Measurements from ENCODE around the gene MCM6. TPM values are rescaled to one million over a fixed set of nuclear protein-coding genes. Genes with fewer than 3 reads are reported as not detected.
"Not testable (repeated sequence)": the region's sequence is repeated elsewhere in the genome, so short reads cannot be mapped to it uniquely, and the experiment has no call there.

The MCM6 gene
- total RNA-seq, 1 experiment from 2014 or later = 84.8 TPM

DNA sequence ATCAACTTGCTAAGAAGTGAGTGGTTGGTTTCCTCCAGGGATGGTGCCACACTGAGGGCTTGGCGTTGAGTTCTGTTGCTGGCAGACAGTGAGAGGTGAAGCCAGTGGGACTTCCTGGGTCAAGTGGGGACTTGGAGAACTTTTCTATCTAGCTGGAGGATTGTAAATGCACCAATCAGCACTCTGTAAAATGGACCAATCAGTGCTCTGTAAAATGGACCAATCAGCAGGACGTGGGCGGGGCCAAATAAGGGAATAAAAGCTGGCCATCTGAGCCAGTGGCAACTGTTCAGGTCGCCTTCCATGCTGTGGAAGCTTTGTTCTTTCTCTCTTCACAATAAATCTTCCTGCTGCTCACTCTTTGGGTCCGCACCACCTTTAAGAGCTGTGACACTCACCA is 12.3 kb upstream of the MCM6 start:
- POLR2A ChIA-PET; H3K27me3 ChIP-seq (ENCODE audit: insufficient read depth, low read length); H3K4me3 ChIP-seq (replicated peaks in 1 of 2; ENCODE audit: low read depth in 1 of 2, low read length in 2 of 2); H3K36me3 ChIP-seq (ENCODE audit: control insufficient read depth in 1 of 2, insufficient read depth in 2 of 2, low read length in 2 of 2); H3K27ac ChIP-seq (ENCODE audit: low read depth, low read length); H3K4me1 ChIP-seq (ENCODE audit: control insufficient read depth in 1 of 2, insufficient read depth in 2 of 2, low read length in 2 of 2); H4K20me1 ChIP-seq (ENCODE audit: insufficient read depth); H3K9me3 ChIP-seq (ENCODE audit: control insufficient read depth in 1 of 2, insufficient read depth in 1 of 2, low read depth in 1 of 2, low read length in 2 of 2); H3K4me2 ChIP-seq (ENCODE audit: low read length); DNase-seq (ENCODE audit: low read depth, low spot score); H3K9ac ChIP-seq (ENCODE audit: low read length); H3K9me2 ChIP-seq (ENCODE audit: insufficient read depth); ATAC-seq; intact Hi-C loops (cut with micrococcal nuclease); H3K79me2 ChIP-seq (ENCODE audit: insufficient read depth, low read length); RAD21 ChIA-PET (ENCODE audit: low non-redundant PET in 1 of 2, low total read pairs in 2 of 2, uncharacterized antibody in 2 of 2, unreplicated experiment in 2 of 2); CTCF ChIA-PET; BruUV-seq (replicated peaks); H2AFZ ChIP-seq (ENCODE audit: low read depth, low read length, poor library complexity, severe bottlenecking): not testable (repeated sequence)

DNA sequence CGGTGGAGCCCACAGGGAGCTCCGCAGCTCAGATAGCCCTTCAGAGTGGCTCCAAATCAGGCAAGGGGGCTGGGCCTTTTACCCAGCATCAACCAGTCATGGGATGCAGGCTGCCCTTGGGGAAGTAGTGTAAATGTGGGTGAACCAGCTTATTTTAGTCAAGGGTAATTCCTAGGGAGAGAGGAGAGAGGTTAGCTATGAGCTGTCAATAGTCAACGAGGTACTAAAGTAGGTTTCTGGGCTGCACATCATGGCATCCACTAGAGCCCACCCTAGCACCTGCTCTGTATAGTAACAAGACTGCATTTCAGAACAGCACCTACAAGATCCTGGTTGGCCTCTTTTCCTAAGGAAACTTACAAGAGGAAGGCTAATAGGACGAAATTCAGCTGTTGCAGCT is 9.5 kb upstream of the MCM6 start:
- no peak for ATAC-seq
- H3K9me2 ChIP-seq (ENCODE audit: insufficient read depth) = no peaks in the 10 kb centered on the region
- no peaks in the 10 kb centered on the region for H3K27me3 ChIP-seq (ENCODE audit: insufficient read depth, low read length)
- RAD21 ChIA-PET (ENCODE audit: low non-redundant PET in 1 of 2, low total read pairs in 2 of 2, uncharacterized antibody in 2 of 2, unreplicated experiment in 2 of 2) = no interaction called here
- H3K9ac ChIP-seq (ENCODE audit: low read length) = no peak overlapping the region
- no peaks in the 10 kb centered on the region for H3K79me2 ChIP-seq (ENCODE audit: insufficient read depth, low read length)
- no peak overlapping the region for H3K4me2 ChIP-seq (ENCODE audit: low read length)
- H2AFZ ChIP-seq (ENCODE audit: low read depth, low read length, poor library complexity, severe bottlenecking) = no peak overlapping the region
- H3K4me1 ChIP-seq (ENCODE audit: control insufficient read depth in 1 of 2, insufficient read depth in 2 of 2, low read length in 2 of 2) = no peaks in the 10 kb centered on the region
- TF ChIP-seq YY1 (IDR thresholded peaks at IDR 0.05; ENCODE audit: extremely low read depth, insufficient replicate concordance, low read depth, low read length) (no peak), SIN3A (IDR thresholded peaks at IDR 0.05; ENCODE audit: low read depth) (no peak), EZH2phosphoT487 (IDR thresholded peaks at IDR 0.05; ENCODE audit: borderline replicate concordance) (no peak), CEBPB (IDR thresholded peaks at IDR 0.05; ENCODE audit: low read depth) (no peak), ZFX (IDR thresholded peaks at IDR 0.05) (no peak), SRF (IDR thresholded peaks at IDR 0.05; ENCODE audit: low read depth) (no peak)
- TF ChIP-seq, protein P1, sequence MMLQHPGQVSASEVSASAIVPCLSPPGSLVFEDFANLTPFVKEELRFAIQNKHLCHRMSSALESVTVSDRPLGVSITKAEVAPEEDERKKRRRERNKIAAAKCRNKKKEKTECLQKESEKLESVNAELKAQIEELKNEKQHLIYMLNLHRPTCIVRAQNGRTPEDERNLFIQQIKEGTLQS (IDR thresholded peaks at IDR 0.05) = no peak
- TF ChIP-seq, protein P2, sequence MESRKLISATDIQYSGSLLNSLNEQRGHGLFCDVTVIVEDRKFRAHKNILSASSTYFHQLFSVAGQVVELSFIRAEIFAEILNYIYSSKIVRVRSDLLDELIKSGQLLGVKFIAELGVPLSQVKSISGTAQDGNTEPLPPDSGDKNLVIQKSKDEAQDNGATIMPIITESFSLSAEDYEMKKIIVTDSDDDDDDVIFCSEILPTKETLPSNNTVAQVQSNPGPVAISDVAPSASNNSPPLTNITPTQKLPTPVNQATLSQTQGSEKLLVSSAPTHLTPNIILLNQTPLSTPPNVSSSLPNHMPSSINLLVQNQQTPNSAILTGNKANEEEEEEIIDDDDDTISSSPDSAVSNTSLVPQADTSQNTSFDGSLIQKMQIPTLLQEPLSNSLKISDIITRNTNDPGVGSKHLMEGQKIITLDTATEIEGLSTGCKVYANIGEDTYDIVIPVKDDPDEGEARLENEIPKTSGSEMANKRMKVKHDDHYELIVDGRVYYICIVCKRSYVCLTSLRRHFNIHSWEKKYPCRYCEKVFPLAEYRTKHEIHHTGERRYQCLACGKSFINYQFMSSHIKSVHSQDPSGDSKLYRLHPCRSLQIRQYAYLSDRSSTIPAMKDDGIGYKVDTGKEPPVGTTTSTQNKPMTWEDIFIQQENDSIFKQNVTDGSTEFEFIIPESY (IDR thresholded peaks at IDR 0.05; ENCODE audit: extremely low read depth, insufficient replicate concordance, low read length) = no peak
- TF ChIP-seq, protein P3, sequence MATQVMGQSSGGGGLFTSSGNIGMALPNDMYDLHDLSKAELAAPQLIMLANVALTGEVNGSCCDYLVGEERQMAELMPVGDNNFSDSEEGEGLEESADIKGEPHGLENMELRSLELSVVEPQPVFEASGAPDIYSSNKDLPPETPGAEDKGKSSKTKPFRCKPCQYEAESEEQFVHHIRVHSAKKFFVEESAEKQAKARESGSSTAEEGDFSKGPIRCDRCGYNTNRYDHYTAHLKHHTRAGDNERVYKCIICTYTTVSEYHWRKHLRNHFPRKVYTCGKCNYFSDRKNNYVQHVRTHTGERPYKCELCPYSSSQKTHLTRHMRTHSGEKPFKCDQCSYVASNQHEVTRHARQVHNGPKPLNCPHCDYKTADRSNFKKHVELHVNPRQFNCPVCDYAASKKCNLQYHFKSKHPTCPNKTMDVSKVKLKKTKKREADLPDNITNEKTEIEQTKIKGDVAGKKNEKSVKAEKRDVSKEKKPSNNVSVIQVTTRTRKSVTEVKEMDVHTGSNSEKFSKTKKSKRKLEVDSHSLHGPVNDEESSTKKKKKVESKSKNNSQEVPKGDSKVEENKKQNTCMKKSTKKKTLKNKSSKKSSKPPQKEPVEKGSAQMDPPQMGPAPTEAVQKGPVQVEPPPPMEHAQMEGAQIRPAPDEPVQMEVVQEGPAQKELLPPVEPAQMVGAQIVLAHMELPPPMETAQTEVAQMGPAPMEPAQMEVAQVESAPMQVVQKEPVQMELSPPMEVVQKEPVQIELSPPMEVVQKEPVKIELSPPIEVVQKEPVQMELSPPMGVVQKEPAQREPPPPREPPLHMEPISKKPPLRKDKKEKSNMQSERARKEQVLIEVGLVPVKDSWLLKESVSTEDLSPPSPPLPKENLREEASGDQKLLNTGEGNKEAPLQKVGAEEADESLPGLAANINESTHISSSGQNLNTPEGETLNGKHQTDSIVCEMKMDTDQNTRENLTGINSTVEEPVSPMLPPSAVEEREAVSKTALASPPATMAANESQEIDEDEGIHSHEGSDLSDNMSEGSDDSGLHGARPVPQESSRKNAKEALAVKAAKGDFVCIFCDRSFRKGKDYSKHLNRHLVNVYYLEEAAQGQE (IDR thresholded peaks at IDR 0.05; ENCODE audit: low read depth) = no peak
- TF ChIP-seq, protein P4, sequence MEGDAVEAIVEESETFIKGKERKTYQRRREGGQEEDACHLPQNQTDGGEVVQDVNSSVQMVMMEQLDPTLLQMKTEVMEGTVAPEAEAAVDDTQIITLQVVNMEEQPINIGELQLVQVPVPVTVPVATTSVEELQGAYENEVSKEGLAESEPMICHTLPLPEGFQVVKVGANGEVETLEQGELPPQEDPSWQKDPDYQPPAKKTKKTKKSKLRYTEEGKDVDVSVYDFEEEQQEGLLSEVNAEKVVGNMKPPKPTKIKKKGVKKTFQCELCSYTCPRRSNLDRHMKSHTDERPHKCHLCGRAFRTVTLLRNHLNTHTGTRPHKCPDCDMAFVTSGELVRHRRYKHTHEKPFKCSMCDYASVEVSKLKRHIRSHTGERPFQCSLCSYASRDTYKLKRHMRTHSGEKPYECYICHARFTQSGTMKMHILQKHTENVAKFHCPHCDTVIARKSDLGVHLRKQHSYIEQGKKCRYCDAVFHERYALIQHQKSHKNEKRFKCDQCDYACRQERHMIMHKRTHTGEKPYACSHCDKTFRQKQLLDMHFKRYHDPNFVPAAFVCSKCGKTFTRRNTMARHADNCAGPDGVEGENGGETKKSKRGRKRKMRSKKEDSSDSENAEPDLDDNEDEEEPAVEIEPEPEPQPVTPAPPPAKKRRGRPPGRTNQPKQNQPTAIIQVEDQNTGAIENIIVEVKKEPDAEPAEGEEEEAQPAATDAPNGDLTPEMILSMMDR (IDR thresholded peaks at IDR 0.05 in 2 of 3, conservative IDR thresholded peaks at IDR 0.05 in 1 of 3; ENCODE audit: borderline replicate concordance in 1 of 3, insufficient read depth in 1 of 3, low read depth in 2 of 3, low read length in 2 of 3) = no peak
- H3K4me3 ChIP-seq (replicated peaks in 1 of 2; ENCODE audit: low read depth in 1 of 2, low read length in 2 of 2) = no peak overlapping the region
- H3K27ac ChIP-seq (ENCODE audit: low read depth, low read length) = no peak overlapping the region
- no peak for DNase-seq (ENCODE audit: low read depth, low spot score)
- POLR2A ChIA-PET = no interaction called here
- CTCF ChIA-PET = interaction anchor here (0.7 kb wide), 1 partner anchor 9 kb away, joined by 4 read pairs; the partner anchor contains the start of gene MCM6
- no TSS peak for BruUV-seq (replicated peaks)
- H4K20me1 ChIP-seq (ENCODE audit: insufficient read depth) = no peaks in the 10 kb centered on the region
- H3K9me3 ChIP-seq (ENCODE audit: control insufficient read depth in 1 of 2, insufficient read depth in 1 of 2, low read depth in 1 of 2, low read length in 2 of 2) = no peaks in the 10 kb centered on the region
- no peaks in the 10 kb centered on the region for H3K36me3 ChIP-seq (ENCODE audit: control insufficient read depth in 1 of 2, insufficient read depth in 2 of 2, low read length in 2 of 2)
- intact Hi-C loops (cut with micrococcal nuclease) = no loop called here

Measured in HCT116 (cell line).